Activated naive CD4-positive, alpha-beta T cell treated with Interleukin-2 at 50 U/mL for 16 hours (primary cell): ENCODE data around the gene CCDC57.
"Not testable (repeated sequence)": the region's sequence is repeated elsewhere in the genome, so short reads cannot be mapped to it uniquely, and the experiment has no call there.

Source experiments
- DNase-seq: peaks from one replicate; pipeline ENCODE4 v3.0.0-alpha.2; 2020

CCDC57 gene

GRCh38 chr17:82175201-82175600, 37.4 kb downstream of the CCDC57 start:
- DNase-seq: no peak

GRCh38 chr17:82174042-82174857, 38.4 kb downstream of the CCDC57 start:
- not testable (repeated sequence) for DNase-seq

GRCh38 chr17:82173351-82174041, 39.1 kb downstream of the CCDC57 start:
- no peak for DNase-seq

- no peak for DNase-seq
Observed at GRCh38 chr17:82172486-82173160, 40.0 kb downstream of the CCDC57 start.

- no peak for DNase-seq
Observed at GRCh38 chr17:82171750-82172375, 40.8 kb downstream of the CCDC57 start.

- no peak for DNase-seq
Observed at GRCh38 chr17:82170412-82170961, 42.2 kb downstream of the CCDC57 start.

- no peak for DNase-seq
Observed at GRCh38 chr17:82168568-82168967, 44.1 kb downstream of the CCDC57 start.

- no peak for DNase-seq
Observed at GRCh38 chr17:82167028-82167427, 45.6 kb downstream of the CCDC57 start.

- DNase-seq: no peak
Observed at GRCh38 chr17:82164853-82165252, 47.8 kb downstream of the CCDC57 start.

GRCh38 chr17:82161216-82161615, 51.4 kb downstream of the CCDC57 start:
- DNase-seq: no peak

GRCh38 chr17:82160075-82160474, 52.6 kb downstream of the CCDC57 start:
- no peak for DNase-seq

- DNase-seq: no peak
Observed at GRCh38 chr17:82158825-82159224, 53.8 kb downstream of the CCDC57 start.

- DNase-seq: no peak
Observed at GRCh38 chr17:82157046-82158035, 55.3 kb downstream of the CCDC57 start.

GRCh38 chr17:82156284-82156925, 56.2 kb downstream of the CCDC57 start:
- no peak for DNase-seq

GRCh38 chr17:82155606-82156005, 57.0 kb downstream of the CCDC57 start:
- no peak for DNase-seq

GRCh38 chr17:82154881-82155331, 57.7 kb downstream of the CCDC57 start:
- DNase-seq: no peak

GRCh38 chr17:82153745-82154375, 58.8 kb downstream of the CCDC57 start:
- peak; percentile 81 for DNase-seq

- no peak for DNase-seq
Observed at GRCh38 chr17:82153295-82153691, 59.3 kb downstream of the CCDC57 start.

- no peak for DNase-seq
Observed at GRCh38 chr17:82152556-82153294, 59.9 kb downstream of the CCDC57 start.

GRCh38 chr17:82152114-82152513, 60.5 kb downstream of the CCDC57 start:
- DNase-seq: no peak
